SK-MEL-5 (cell line): Measurements from ENCODE around the gene CFAP97D2. TPM values are rescaled to one million over a fixed set of nuclear protein-coding genes. Genes with fewer than 3 reads are reported as not detected.
"Not testable (repeated sequence)": the region's sequence is repeated elsewhere in the genome, so short reads cannot be mapped to it uniquely, and the experiment has no call there.

Source experiments
- DNase-seq: peaks from one replicate; pipeline ENCODE4 v3.0.0-alpha.2; 2016; ENCODE audit warnings: low read depth, low spot score
- in situ Hi-C: cut with HindIII; loops from 2 replicates; pipeline ENCODE4 v1.10.0; 2016; ENCODE audit warnings: low sequenced_read_pairs, high pct_unique_total_duplicates, low pct_unique_long_range_greater_than_20kb
- total RNA-seq: library from RNA; depleted of rRNA; stranded (reverse); fragments of >200 nt; shearing (Covaris generic); gene quantifications from 2 replicates; pipeline ENCODE4 v1.2.3, GENCODE V29; 2014

CFAP97D2 gene
- total RNA-seq, 1 experiment from 2014 or later = not detected

DNA sequence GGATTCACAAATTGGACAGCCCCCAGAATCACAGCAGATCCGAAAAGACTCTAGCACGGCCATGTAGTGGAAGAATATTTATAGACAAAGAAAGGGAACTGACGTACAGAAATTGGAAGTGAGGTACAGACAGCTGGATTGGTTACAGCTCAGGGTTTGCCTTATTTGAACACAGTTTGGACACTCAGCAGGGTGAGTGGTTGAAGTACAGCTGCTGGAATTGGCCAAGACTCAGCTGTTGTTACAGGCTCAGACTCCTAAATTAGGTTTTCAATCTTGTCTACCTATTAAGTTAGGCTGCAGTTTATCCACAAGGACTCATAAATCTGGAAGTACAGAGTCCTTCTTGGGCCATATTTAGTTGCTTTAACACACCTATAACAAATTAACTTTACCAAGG lies 5.8 kb upstream of the CFAP97D2 start:
- no peak for DNase-seq
- in situ Hi-C loops = no loop called here

DNA sequence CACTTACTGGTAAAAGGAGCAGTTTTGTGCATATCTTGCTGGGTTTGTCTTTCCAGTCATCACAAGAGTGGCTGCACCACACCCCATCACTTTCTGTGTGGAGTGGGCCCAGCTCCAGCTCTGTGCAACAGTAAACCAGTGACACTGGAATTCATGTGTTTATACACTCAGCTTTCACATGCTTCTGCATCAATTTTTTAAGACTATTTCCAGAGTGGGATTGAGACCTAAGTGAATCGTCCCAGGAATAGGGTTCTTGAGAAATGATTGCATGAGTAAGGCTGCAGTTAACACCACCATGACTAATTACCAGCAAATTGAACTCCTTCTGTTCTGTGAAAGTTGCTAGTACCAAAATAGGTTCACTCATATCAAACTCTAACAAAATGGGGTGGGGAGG lies 5.3 kb upstream of the CFAP97D2 start:
- in situ Hi-C loops = no loop called here
- DNase-seq = no peak

DNA sequence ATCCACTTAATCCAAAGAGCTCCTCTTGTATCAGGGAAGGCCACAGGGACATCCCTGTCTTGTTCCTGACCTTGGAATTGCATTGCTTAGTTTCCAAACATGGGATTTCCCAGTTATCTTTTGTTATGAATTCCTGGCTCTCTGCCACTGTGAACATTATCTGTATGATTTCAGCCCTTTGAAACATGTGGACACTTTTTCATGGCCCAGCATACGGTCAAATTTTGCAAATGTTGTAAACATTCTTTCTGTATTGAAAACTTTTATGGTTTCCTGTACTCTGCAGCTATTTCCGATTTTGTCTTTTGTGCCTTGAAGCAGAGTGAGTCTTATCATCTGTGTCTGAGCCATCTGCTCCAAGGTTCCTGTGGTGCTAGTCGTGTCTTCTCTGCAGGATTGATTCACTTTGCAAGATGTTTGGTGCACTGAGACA lies 4.5 kb upstream of the CFAP97D2 start:
- no peak for DNase-seq
- in situ Hi-C loops = no loop called here

DNA sequence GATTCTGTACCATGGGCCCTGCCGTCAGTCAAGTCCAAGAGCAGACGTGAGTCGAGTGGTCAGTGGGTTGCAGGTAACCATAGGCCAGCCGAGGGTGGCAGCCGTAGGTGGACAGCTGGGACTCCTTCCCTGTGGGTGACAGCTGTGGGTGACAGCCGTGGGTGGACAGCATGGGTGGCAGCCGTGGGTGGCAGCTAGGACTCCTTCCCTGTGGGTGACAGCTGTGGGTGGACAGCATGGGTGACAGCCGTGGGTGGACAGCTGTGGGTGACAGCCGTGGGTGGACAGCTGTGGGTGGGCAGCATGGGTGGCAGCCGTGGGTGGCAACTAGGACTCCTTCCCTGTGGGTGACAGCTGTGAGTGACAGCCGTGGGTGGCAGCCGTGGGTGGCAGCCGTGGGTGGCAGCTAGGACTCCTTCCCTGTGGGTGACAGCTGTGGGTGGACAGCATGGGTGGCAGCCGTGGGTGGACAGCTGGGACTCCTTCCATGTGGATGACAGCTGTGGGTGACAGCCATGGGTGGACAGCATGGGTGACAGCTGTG lies 2.6 kb upstream of the CFAP97D2 start:
- in situ Hi-C loops, DNase-seq: not testable (repeated sequence)

DNA sequence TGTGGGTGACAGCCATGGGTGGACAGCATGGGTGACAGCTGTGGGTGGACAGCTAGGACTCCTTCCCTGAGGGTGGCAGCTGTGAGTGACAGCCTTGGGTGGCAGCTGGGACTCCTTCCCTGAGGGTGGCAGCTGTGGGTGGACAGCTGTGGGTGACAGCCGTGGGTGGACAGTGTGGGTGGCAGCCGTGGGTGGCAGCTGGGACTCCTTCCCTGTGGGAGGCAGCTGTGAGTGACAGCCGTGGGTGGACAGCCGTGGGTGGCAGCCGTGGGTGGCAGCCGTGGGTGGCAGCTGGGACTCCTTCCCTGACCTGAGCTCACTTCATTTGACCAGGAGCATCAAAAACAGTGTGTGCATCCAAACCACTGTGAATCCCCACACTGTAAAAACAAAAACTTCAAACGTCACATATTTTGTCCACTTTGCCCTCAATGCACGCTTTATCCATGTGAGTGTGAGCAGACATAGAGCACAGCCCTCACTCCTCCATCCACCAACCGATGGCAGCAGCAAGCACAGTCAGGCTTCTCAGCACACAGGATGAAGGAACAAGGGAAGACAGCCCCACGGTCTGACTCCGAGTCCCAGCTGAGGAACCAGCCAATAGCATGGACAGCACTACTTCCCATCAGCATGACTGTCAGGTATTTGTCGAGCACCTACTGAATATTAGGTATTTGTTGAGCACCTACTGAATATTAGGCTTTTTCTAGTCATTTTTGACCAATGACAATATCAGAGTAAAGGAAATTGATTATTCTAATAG lies 1.6 kb upstream of the CFAP97D2 start:
- peak; percentile 37 for DNase-seq
- in situ Hi-C loops = no loop called here

DNA sequence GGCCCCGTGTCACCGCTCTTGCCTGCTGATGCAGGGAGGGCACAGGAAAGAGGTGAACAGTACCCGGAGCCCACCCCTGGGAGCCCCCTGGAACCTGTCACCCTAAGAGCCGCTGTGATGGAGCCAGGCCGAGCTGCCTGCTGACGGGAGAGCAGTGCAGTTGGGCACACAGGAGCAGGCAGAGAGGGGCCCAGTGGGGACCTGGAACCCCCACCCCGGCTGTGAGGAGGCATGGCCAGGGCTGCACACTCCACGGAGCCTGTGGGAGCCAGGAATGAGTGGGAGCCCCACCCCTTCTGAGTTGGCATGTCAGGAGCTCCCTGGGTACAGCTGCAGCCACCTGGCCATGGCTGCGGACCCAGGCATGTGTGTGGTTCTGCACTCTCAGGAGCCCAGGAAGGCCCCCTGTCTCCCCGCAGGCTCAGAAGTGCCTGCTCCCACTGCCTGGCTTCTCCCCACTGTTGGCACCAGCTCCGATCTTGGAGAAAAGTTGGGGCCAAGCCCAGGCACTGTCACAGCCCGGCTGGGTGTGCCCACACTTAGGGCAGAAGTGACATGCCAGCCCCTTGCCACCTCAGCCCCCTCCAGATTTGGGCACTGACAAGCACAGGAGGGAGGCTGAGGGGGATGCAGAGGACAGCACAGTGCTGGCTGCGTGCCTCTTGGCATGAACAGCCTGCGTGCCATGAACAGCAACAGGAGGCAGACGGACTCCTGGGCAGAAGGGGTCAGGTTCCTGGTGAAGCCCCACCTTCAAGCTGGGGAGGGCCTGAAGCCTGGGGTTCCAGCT lies 6.3 kb downstream of the CFAP97D2 start:
- in situ Hi-C loops = no loop called here
- DNase-seq = no peak

DNA sequence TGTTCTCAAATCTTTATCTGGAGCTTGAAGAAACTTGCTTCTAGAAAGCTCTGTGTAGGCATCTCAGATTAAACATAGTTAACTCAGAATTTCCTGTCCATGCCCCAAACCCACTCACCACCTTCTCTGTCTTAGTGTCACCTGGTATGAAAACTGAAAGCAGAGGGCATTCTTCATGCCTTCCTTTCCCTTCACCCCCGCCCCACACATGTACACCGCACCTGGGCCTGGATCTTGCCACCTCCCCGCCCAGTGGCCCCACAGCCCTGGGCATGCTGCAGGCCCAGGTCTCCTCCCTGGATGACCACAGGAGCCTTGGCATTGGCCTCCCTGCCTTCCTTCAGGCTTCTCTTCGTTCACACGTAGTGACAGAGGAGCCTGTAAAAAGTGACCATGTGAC lies 15.8 kb downstream of the CFAP97D2 start:
- no peak for DNase-seq
- in situ Hi-C loops = no loop called here

DNA sequence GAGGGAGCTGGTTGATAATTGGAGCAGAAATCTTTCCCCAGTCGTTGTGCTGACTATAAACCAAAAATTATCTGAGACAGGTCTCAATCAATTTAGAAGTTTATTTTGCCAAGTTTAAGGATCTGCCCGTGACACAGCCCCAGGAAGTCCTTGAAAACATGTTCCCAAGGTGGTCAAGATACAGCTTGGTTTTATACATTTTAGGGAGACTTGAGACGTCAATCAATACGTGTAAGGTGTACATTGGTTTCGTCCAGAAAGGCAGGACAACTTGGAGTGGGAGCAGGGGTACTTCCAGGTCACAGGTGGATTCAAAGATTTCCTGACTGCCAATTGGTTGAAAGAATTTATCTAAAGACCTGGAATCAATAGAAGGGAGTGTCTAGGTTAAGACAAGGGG lies 17.6 kb downstream of the CFAP97D2 start:
- in situ Hi-C loops = no loop called here
- DNase-seq = no peak

DNA sequence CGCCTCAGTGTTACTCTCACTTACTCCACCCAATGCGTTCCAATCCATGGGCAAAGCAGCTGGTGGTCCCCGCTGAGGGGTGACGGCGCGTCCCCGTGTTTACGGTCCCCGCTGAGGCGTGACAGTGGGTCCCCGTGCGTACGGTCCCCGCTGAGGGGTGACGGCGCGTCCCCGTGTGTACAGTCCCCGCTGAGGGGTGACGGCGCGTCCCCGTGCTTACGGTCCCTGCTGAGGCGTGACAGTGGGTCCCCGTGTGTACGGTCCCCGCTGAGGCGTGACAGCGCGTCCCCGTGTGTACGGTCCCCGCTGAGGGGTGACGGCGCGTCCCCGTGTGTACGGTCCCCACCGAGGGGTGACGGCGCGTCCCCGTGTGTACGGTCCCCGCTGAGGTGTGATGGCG lies 19.5 kb downstream of the CFAP97D2 start:
- in situ Hi-C loops = no loop called here
- no peak for DNase-seq

DNA sequence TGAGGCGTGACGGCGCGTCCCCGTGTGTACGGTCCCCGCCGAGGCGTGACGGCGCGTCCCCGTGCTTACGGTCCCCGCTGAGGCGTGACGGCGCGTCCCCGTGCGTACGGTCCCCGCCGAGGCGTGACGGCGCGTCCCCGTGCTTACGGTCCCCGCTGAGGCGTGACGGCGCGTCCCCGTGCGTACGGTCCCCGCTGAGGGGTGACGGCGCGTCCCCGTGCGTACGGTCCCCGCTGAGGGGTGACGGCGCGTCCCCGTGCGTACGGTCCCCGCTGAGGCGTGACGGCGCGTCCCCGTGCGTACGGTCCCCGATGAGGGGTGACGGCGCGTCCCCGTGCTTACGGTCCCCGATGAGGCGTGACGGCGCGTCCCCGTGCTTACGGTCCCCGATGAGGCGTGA lies 20.5 kb downstream of the CFAP97D2 start:
- in situ Hi-C loops, DNase-seq: not testable (repeated sequence)

DNA sequence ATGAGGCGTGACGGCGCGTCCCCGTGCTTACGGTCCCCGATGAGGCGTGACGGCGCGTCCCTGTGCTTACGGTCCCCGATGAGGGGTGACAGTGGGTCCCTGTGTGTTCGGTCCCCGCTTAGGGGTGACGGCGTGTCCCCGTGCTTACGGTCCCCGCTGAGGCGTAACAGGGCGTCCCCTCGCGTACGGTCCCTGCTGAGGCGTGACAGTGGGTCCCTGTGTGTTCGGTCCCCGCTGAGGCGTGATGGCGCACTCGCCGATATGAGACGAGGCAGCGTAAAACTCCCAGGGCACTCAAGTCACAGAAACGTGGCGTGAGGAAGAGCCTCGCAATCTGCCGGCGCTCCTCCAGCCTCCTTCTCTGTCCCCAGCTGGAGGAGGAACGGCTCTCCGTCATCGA lies 20.9 kb downstream of the CFAP97D2 start:
- in situ Hi-C loops = no loop called here
- DNase-seq = no peak

DNA sequence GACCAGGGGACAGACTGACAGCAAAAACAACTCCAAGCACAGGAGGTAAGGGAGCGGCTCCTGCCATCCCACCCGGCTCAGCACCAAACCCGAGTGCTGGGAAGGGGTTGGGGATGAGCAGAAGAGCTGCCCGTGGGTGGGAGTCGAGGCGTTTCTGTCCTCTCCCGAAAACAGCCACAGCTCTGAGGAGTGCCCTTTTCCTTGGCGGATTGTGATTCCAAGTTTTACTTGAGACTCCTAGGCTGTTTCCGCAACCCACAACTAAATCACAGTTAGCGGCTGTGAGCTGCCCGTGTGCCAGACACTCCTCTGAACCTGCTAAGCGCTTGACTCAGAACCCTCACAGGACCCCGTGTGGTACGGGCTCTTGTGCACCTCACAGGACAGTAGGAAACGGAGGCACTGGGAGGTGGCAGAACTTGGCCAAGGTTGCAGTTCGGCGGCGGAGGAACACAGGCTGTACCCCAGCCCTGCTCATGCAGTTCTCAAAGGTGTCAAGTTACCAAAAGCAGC lies 21.4 kb downstream of the CFAP97D2 start:
- in situ Hi-C loops = no loop called here
- DNase-seq = no peak

DNA sequence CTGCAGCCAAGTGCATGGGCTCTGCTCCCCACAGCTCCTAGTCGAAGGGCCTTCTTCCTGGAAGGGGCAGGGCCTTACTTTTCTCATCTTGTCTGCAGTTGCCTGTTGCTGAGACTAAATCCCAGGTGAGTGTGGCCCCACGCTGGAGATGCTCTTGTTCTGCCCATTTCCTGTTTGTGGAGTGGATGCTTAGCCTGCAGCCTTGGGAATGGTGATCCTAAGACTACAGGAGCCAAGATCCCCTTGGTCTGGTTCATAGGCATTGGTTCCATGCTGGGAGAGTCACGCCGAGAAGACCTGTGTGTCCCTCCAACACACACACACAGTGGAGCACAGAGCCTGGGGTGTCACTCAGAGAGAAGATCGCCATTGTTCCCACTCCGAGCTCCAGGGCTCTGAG lies 23.5 kb downstream of the CFAP97D2 start:
- in situ Hi-C loops = no loop called here

DNA sequence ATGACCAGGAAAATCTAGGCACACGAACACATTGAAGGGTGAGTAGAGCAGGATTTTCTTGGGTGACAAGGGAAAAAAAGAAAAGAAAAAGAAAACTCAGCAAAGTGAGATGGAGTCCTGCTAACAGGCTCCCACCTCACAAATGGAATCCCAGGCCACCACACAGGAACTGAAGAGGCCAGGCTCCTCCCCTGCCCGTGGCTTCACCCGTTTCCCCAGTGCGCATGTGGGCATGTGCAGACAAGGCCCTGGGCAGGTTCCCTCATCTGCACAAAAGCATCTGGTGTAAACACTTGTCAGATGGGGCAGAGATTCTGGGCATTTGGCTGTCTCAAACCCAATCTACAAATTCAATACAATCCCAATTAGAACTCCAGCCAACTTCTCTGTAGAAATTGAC lies 24.5 kb downstream of the CFAP97D2 start:
- in situ Hi-C loops = no loop called here
- no peak for DNase-seq

More for the DNA sequence above, 23.5 kb downstream of the CFAP97D2 start:
- no peak for DNase-seq

DNA sequence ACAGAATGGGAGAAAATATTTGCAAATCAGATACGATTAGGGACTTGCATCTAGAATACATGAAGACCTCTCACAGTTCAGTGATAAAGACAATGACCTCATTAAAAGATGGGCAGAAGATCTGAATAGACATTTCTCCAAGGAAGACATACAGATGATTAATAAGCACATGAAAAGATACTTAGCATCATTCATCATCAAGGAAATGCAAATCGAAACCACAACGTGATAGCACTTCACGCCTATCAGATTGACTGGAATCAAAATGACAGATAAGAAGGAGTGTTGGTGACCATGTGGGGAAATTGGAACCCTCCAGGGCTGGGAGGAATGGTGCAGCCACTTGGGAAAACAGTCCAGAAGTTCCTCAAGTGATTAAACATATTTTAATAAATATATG lies 25.8 kb downstream of the CFAP97D2 start:
- DNase-seq = no peak
- in situ Hi-C loops = no loop called here

DNA sequence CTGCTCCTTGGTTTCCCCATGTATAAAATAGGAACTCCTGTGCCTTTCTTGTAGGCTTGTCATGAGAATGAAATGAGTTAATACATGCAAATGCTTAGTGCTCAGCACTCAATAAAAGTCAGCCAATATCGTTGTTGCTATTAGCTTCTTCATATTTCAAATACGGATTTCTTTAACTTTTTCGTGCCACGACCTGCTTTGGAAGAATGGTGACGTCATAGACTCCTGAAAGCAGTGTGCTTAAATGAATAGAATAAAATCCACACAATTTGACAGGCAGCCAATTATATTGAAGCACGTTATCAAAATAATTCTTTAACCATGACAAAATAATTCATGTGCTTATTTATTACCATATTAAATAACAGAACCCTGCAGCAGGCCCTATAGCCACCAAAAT lies 29.1 kb downstream of the CFAP97D2 start:
- DNase-seq = no peak
- in situ Hi-C loops = no loop called here

DNA sequence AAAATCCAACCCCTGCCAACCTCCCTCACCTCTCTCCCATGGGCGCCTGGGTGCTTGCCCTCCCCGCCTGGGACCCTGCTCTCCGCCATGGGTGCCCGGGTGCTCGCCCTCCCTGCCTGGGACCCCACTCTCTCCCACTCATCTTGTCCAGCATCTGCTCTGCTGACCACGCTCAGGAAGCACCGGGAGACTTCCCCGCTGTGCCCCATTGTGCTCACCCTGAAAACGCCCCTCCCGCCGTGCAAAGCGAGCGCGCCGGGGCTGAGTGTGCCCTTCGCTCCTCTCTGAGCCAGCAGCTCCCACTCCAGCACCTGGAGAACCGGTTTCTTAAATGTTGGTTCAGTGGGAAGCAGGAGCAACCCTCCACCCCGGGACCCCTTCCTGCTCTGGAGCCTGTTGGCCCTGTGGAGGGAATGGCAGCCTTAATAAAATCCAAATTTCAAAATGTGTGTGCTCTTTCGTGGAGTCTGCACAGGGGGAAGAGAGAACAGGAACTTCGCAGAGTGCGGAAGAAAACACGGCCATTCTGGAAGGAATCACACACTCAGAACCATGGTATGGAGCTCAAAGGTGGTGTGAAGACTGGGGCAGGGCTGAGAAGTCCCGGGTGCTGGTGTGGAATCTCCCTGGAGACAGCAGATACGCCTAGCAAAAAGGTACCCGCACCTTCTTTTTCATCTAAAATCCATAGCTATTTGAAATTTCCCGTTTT lies 32.5 kb downstream of the CFAP97D2 start:
- in situ Hi-C loops = no loop called here
- no peak for DNase-seq

DNA sequence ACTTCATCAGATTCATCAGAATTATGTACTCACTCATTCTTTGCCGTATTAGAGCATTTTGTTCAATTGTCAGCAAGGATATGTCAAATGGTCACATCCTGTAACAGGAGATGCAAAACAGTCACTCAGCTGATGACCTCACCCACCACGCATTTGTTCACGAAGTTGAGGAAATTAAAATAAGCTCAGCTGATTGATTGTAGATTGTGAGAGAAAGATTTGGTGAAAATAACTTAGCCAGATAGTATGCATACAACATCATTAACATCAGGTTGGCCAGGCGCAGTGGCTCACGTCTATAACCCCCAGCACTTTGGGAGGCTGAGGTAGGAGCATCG lies 33.1 kb downstream of the CFAP97D2 start:
- no peak for DNase-seq
- in situ Hi-C loops = no loop called here
